NCI-H187 (cell line): ENCODE data around the gene RNF212.

Source experiments
- DNase-seq, 2 experiments: peaks; one replicate each; lab custom pipeline; 2025; lab: John Stamatoyannopoulos, UW

The RNF212 gene

GRCh38 chr4:1036095-1036494 is 77.3 kb downstream of the RNF212 start:
- DNase-seq: no peak

- no peak for DNase-seq
These were observed 77.9 kb downstream of the RNF212 start for GRCh38 chr4:1035510-1035909.

GRCh38 chr4:1033840-1034551 is 79.4 kb downstream of the RNF212 start:
- no peak for DNase-seq

- DNase-seq: no peak
These were observed 80.5 kb downstream of the RNF212 start for GRCh38 chr4:1032861-1033260.

- DNase-seq: no peak
These were observed 81.2 kb downstream of the RNF212 start for GRCh38 chr4:1031956-1032795.

- DNase-seq: no peak
These were observed 82.0 kb downstream of the RNF212 start for GRCh38 chr4:1031346-1031745.

GRCh38 chr4:1030559-1030958 is 82.8 kb downstream of the RNF212 start:
- no peak for DNase-seq

GRCh38 chr4:1030031-1030430 is 83.3 kb downstream of the RNF212 start:
- DNase-seq: no peak

GRCh38 chr4:1029529-1029928 is 83.8 kb downstream of the RNF212 start:
- no peak for DNase-seq

GRCh38 chr4:1028574-1029220 is 84.7 kb downstream of the RNF212 start:
- DNase-seq: no peak

- DNase-seq: no peak
These were observed 85.5 kb downstream of the RNF212 start for GRCh38 chr4:1027915-1028238.

- no peak for DNase-seq
These were observed 86.0 kb downstream of the RNF212 start for GRCh38 chr4:1027219-1027914.

GRCh38 chr4:1026115-1026514 is 87.2 kb downstream of the RNF212 start:
- DNase-seq: no peak

- no peak for DNase-seq
These were observed 88.3 kb downstream of the RNF212 start for GRCh38 chr4:1024882-1025545.

GRCh38 chr4:1023895-1024740 is 89.2 kb downstream of the RNF212 start:
- no peak for DNase-seq

- DNase-seq: no peak
These were observed 90.2 kb downstream of the RNF212 start for GRCh38 chr4:1023075-1023640.

- no peak for DNase-seq
These were observed 90.7 kb downstream of the RNF212 start for GRCh38 chr4:1022739-1023066.

- DNase-seq: no peak
These were observed 91.2 kb downstream of the RNF212 start for GRCh38 chr4:1022051-1022738.
